C4-2B (cell line): ENCODE results near the gene ZNF423.

Experiments
- CTCF ChIP-seq: fragments of 450-650 bp; conservative IDR thresholded peaks from 2 replicates; pipeline ENCODE4 v1.5.1; 2017; ENCODE audit warnings: mild to moderate bottlenecking
- ZFX ChIP-seq: fragments of 450-650 bp; IDR thresholded peaks from 2 replicates; pipeline ENCODE4 v1.6.1; 2017

GRCh38 chr16:49558451-49558850 lies 297.5 kb downstream of the ZNF423 start:
- TF ChIP-seq CTCF (no peak), ZFX (no peak)
